GM12875 (cell line): ENCODE measurements around the gene SERPINH1.
"Not testable (repeated sequence)": the region's sequence is repeated elsewhere in the genome, so short reads cannot be mapped to it uniquely, and the experiment has no call there.

Experiments used
- H3K4me3 ChIP-seq: one replicate; pipeline ENCODE4 v1.5.1; 2011; ENCODE audit warnings: low read depth, low read length, control low read depth
- TF ChIP-seq, protein P1 (sequence below): IDR thresholded peaks from 2 replicates; pipeline ENCODE4 v1.5.1; 2011; ENCODE audit warnings: low read depth, mild to moderate bottlenecking, control low read depth, inconsistent platforms, low read length, moderate library complexity, borderline replicate concordance; ENCODE audit not compliant: insufficient read depth

The SERPINH1 gene

DNA sequence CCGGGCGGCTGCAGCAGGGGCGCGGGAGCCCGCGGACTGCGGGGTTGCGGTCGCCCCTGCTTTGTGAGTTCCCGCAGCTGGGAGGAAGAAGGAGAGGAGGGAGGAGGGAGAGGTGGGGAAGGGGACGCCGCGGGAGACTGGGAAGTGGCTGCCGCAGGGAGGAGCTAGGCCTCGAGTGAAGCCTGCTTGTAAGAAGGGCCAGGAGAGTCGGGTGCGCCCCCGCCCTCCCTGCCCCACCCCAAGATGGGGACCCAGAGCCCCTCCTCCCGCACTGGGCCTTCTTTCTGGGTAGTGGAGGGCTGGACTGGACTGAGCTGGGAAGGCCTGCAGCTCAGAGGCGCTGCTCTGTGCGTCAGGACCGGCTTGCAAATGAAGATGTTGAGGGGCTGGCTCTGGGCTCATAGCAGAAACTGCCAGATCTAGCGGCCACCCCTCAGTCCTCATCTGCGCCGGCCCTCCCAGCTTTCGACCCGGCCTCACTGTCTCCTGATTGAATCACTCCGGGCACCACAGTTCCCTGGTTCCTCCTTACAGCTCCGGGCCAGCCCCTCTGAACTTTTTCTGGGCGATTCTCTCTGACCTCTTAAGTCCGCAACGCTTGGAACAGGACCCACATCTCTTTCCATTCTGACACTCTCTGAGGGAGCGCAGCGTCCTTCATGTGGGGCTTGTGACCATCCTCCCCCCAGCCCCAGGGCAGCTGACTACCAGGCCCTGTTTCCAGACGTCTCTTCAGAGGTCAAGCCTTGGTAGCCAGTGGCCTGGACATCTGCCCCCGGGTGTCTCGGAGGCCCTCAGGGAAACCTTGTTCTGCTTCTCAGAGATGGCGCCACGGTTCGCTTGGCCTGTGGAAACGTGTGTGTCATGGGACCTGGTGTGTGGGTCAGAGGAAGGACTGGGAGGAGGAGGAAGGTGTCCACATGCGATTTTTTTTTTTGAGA lies 21.9 kb downstream of the SERPINH1 start:
- H3K4me3 ChIP-seq: peak overlapping the region; percentile 80
- TF ChIP-seq, protein P1, sequence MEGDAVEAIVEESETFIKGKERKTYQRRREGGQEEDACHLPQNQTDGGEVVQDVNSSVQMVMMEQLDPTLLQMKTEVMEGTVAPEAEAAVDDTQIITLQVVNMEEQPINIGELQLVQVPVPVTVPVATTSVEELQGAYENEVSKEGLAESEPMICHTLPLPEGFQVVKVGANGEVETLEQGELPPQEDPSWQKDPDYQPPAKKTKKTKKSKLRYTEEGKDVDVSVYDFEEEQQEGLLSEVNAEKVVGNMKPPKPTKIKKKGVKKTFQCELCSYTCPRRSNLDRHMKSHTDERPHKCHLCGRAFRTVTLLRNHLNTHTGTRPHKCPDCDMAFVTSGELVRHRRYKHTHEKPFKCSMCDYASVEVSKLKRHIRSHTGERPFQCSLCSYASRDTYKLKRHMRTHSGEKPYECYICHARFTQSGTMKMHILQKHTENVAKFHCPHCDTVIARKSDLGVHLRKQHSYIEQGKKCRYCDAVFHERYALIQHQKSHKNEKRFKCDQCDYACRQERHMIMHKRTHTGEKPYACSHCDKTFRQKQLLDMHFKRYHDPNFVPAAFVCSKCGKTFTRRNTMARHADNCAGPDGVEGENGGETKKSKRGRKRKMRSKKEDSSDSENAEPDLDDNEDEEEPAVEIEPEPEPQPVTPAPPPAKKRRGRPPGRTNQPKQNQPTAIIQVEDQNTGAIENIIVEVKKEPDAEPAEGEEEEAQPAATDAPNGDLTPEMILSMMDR: no peak

- not testable (repeated sequence) for H3K4me3 ChIP-seq
Measured at GRCh38 chr11:75584659-75585292, 22.7 kb downstream of the SERPINH1 start.

DNA sequence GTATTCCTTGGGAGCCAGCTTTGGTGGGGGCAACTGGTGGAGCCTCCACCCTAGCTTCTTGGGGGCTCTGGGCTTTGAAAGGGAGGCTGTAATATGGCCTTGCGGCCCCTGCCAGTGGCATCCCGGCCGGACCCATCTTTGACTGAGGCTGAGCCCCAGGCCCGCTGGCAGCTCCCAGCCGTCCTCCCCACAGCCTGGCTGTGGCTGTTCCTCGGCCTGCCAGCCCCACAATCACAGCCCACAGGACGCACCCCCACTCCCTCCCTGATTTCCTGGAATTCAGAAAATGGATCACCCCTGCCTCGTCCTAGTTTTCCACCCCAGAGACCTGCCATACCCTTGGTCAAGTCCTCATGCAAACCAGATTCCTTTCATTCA lies 23.2 kb downstream of the SERPINH1 start:
- TF ChIP-seq, protein P1: no peak

DNA sequence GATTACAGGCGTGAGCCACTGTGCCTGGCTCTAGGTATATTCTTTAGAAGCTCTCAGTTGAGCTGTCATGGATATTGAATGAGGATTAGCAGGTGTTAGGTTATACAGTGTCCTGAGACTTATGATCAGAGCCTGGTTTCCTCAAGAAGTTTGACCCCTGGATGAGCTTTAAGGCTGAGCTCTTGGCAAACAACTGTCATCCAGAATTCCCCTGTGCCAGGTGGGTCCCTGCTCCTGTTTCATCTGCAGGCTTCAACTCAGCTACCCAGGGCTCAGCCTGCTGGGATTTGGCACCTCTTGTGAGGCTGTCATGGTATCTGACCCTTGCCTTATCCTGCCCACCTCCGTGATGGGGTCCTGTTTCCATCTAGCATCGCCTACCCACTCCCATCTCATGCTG lies 24.3 kb downstream of the SERPINH1 start:
- TF ChIP-seq, protein P1: no peak
- H3K4me3 ChIP-seq: no peak overlapping the region

More for the DNA sequence above, 23.2 kb downstream of the SERPINH1 start:
- H3K4me3 ChIP-seq: no peak overlapping the region

DNA sequence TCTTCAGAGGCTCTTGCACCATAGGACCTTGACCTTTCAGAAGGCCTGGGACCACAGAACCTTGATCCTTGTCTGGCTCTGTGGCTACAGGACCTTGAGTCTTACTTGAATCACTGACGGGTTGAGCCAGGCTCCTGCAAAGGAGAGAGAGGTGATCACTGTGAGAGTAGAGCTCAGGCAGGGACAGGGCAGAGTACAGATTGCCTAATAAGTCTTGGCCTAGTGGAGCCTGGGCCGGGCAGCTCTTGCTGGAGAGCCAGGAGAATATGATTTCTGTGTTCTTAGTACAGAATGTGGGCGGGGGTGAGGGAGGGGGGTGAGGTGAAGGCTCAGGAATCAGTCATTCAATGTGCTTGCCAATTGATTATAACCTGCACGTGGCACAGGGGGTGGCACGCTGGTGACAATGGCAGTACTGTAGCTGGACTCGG lies 26.0 kb downstream of the SERPINH1 start:
- TF ChIP-seq, protein P1: no peak
- H3K4me3 ChIP-seq: no peak overlapping the region

- no peak overlapping the region for H3K4me3 ChIP-seq
- TF ChIP-seq, protein P1: no peak
Measured at GRCh38 chr11:75589051-75589450, 27.0 kb downstream of the SERPINH1 start.

DNA sequence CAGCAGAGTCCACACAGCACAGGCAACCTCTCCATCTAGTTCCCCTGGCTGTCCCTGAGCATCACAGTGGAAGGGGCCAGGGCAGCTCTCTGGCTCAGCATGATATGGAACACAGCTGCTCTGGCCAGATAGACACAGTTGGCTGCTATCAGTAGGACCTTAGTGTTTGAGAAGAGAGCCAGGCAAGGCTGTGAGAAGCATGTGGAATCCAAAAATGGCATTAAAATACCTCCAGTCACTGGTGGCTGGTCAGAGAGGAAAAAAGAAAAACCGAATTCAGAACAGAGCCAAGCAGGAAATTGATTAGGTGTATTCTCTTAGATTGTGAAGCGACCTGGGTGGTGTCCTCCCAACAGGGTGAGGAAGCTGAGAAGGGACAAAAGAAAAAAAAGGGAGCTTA lies 27.9 kb downstream of the SERPINH1 start:
- TF ChIP-seq, protein P1: no peak
- no peak overlapping the region for H3K4me3 ChIP-seq
